Thyroid gland (tissue), 4 donors: ENCODE results near the gene IGF2BP3. TPM values are rescaled to one million over a fixed set of nuclear protein-coding genes. Genes with fewer than 3 reads are reported as not detected.
"Not testable (repeated sequence)": the region's sequence is repeated elsewhere in the genome, so short reads cannot be mapped to it uniquely, and the experiment has no call there.

Experiments used
- DNase-seq, 2 donors: peaks; one replicate each; pipeline ENCODE4 v3.0.0-alpha.2; 2019
- H3K27ac ChIP-seq, 3 donors: fragments of 200-600 bp; sonication (generic); 1 replicate in 2 of 3; 2 replicates in 1 of 3; pipeline ENCODE4 v1.5.1; 2016 to 2019; ENCODE audit warnings: mild to moderate bottlenecking in 1 of 3, moderate library complexity in 1 of 3
- H3K27me3 ChIP-seq: fragments of 200-600 bp; sonication (generic); one replicate; pipeline ENCODE4 v1.5.1; 2019
- H3K36me3 ChIP-seq, 2 donors: fragments of 200-600 bp; sonication (generic); one replicate each; pipeline ENCODE4 v1.5.1; 2016 to 2019
- H3K4me1 ChIP-seq, 2 donors: fragments of 200-600 bp; sonication (generic); one replicate each; pipeline ENCODE4 v1.5.1; 2017 to 2019
- H3K4me3 ChIP-seq, 3 donors: fragments of 200-600 bp; sonication (generic); replicated peaks in 1 of 3; 1 replicate in 2 of 3; 2 replicates in 1 of 3; pipeline ENCODE4 v1.5.1; 2016; ENCODE audit warnings: mild to moderate bottlenecking in 1 of 3
- H3K9me3 ChIP-seq: fragments of 200-600 bp; sonication (generic); one replicate; pipeline ENCODE4 v1.5.1; 2017
- CTCF ChIP-seq, 6 experiments: fragments of 200-600 bp in 3 of 6; fragments of 450-650 bp in 3 of 6; sonication (generic) in 3 of 6; IDR thresholded peaks; one replicate each; pipeline ENCODE4 v1.5.1; 2016 to 2019; ENCODE audit warnings: antibody characterized with exemption in 6 of 6, mild to moderate bottlenecking in 2 of 6, inconsistent platforms in 1 of 6, moderate library complexity in 1 of 6
- POLR2A ChIP-seq, 2 donors: fragments of 450-650 bp; IDR thresholded peaks; one replicate each; pipeline ENCODE4 v1.6.1; 2017; ENCODE audit warnings: antibody characterized with exemption in 2 of 2, mild to moderate bottlenecking in 2 of 2, moderate library complexity in 1 of 2
- WGBS, 2 donors: methylation state at CpG; one replicate each; pipeline ENCODE4 v1.1.5; 2017; 5-methylcytosine and 5-hydroxymethylcytosine counted together
- intact Hi-C: fragments of 100-400 bp; cut with DNase I; formaldehyde crosslinking; loops from one replicate; pipeline ENCODE4 v1.15.1; 2023
- total RNA-seq, 4 donors: library from RNA; depleted of rRNA; stranded (reverse); fragments of >200 nt; gene quantifications; one replicate each; pipeline ENCODE4 v1.2.3, GENCODE V29; 2016

Gene IGF2BP3
- total RNA-seq, 4 donors from 2014 or later = 0.67 to 5.2 (median 3.4) TPM

GRCh38 chr7:23415198-23415597, 55.1 kb downstream of the IGF2BP3 start:
- intact Hi-C loops = no loop called here
- 97 to 98% methylated on average over 37 of the region's 37 CpGs for WGBS, 2 donors
- Histone ChIP-seq H3K4me1 (peaks cover 0 to 5% of the 10 kb centered on the region in 2 donors), H3K9me3 (no peaks in the 10 kb centered on the region), H3K4me3 (no peak overlapping the region), H3K36me3 (no peaks in the 10 kb centered on the region), H3K27ac (no peak overlapping the region), H3K27me3 (no peaks in the 10 kb centered on the region)
- TF ChIP-seq CTCF (IDR thresholded peaks at IDR 0.05) (no peak), POLR2A (IDR thresholded peaks at IDR 0.05) (no peak)
- no peak for DNase-seq

- Histone ChIP-seq H3K4me1 (no peaks in the 10 kb centered on the region), H3K4me3 (no peak overlapping the region), H3K27ac (no peak overlapping the region), H3K27me3 (no peaks in the 10 kb centered on the region), H3K36me3 (no peaks in the 10 kb centered on the region), H3K9me3 (no peaks in the 10 kb centered on the region)
- TF ChIP-seq CTCF (IDR thresholded peaks at IDR 0.05) = no peak
- intact Hi-C loops = no loop called here
- no peak for DNase-seq
- WGBS, 2 donors = 76 to 84% methylated on average over 7 of the region's 7 CpGs
Measured at GRCh38 chr7:23410446-23411183, 59.7 kb downstream of the IGF2BP3 start.

GRCh38 chr7:23406564-23406963, 63.7 kb downstream of the IGF2BP3 start:
- H3K27me3 ChIP-seq, intact Hi-C loops: not testable (repeated sequence)

GRCh38 chr7:23405240-23405618, 65.1 kb downstream of the IGF2BP3 start:
- DNase-seq = no peak
- H3K27me3 ChIP-seq = no peaks in the 10 kb centered on the region
- WGBS, 2 donors = 90 to 97% methylated on average over 3 of the region's 3 CpGs
- intact Hi-C loops = no loop called here
- TF ChIP-seq CTCF (IDR thresholded peaks at IDR 0.05) = no peak
- no peak for TF ChIP-seq POLR2A (IDR thresholded peaks at IDR 0.05)
- no peak overlapping the region for H3K27ac ChIP-seq
- H3K36me3 ChIP-seq = no peaks in the 10 kb centered on the region
- H3K4me3 ChIP-seq = no peak overlapping the region
- H3K9me3 ChIP-seq = no peaks in the 10 kb centered on the region
- H3K4me1 ChIP-seq = no peaks in the 10 kb centered on the region

More at GRCh38 chr7:23406564-23406963, 63.7 kb downstream of the IGF2BP3 start:
- H3K9me3 ChIP-seq, H3K27ac ChIP-seq, DNase-seq, H3K36me3 ChIP-seq, H3K4me3 ChIP-seq, H3K4me1 ChIP-seq: not testable (repeated sequence)
- WGBS, 2 donors = 98 to 100% methylated on average over 2 of the region's 2 CpGs

GRCh38 chr7:23404546-23405239, 65.6 kb downstream of the IGF2BP3 start:
- Histone ChIP-seq H3K9me3 (no peaks in the 10 kb centered on the region), H3K36me3 (no peaks in the 10 kb centered on the region), H3K27ac (no peak overlapping the region), H3K4me1 (no peaks in the 10 kb centered on the region), H3K27me3 (no peaks in the 10 kb centered on the region), H3K4me3 (no peak overlapping the region)
- DNase-seq = no peak
- TF ChIP-seq POLR2A (IDR thresholded peaks at IDR 0.05) = no peak
- TF ChIP-seq CTCF (IDR thresholded peaks at IDR 0.05) = no peak
- intact Hi-C loops = no loop called here
- WGBS, 2 donors = 85 to 87% methylated on average over 3 of the region's 3 CpGs
